HG03175 (cell line): ENCODE results near the gene ARHGEF28.

Experiments
- ATAC-seq: cut with Tn5 transposase; IDR thresholded peaks from one replicate; pipeline ENCODE4 v1.9.1; 2021; ENCODE audit warnings: mild to moderate bottlenecking, moderate library complexity; ENCODE audit not compliant: unreplicated experiment

Gene ARHGEF28

DNA sequence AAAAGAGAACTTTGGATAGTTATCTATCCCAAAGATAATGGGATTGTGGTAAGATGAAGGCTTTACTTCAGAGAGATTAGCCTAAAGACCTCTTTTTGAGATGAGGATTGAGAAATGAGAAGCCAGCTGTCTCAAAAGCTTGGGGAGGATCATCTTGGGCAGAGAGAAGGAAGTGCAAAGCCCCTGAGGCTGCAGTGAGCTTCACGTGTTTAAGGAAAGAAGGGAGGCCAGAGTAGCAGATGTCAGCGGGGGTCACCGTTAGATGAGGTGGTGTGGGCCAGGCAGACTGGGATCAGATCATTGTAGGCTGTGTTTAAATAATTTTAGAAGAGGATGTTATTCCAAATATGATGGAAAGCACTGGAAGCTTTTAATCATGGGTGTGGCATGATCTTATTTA, 270.1 kb downstream of the ARHGEF28 start:
- no peak for ATAC-seq

DNA sequence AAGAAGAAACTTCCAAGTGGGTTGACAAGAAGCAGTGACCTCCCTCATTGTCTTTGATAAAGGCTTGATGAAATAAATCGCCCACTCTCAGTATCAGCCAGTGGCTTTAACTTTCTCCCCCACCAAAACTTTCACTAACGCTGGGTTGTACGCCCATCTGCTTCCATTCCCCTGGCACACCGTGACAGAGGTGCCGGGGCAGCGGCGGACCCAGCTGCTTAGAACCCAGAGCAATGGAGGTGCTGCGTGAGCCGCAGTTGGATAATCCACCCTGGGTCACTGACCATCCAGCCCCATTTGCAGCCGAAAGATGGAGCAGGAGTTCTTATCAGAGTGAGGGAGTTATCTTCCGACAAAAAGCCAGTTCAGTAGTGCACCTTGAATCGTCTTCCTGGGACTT, 270.7 kb downstream of the ARHGEF28 start:
- ATAC-seq, result no peak

DNA sequence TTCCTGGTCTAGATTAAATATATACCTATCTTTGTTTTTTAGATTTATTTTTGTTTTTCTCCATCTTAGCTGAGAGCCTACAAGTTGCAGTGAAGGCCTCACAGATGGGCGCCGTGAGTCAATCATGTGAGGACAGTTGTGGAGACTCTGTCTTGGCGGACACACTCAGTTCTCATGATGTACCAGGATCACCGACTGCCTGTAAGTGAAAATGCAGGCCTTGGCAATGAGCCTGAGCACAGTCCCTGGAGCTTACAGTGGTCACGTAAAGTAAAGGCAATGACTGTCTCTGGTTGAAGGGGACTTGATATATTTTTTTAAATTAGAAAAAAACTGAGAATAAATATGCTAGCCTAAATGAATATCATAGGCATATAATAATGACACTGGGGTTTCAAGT, 271.9 kb downstream of the ARHGEF28 start:
- ATAC-seq, result no peak

GRCh38 chr5:73899055-73899454, 273.1 kb downstream of the ARHGEF28 start:
- peak; percentile 85 for ATAC-seq

GRCh38 chr5:73899916-73900315, 273.9 kb downstream of the ARHGEF28 start:
- ATAC-seq, result no peak

- no peak for ATAC-seq
These were observed 274.6 kb downstream of the ARHGEF28 start for GRCh38 chr5:73900566-73900965.

- ATAC-seq, result no peak
These were observed 275.0 kb downstream of the ARHGEF28 start for GRCh38 chr5:73901043-73901442.

GRCh38 chr5:73901455-73901854, 275.5 kb downstream of the ARHGEF28 start:
- ATAC-seq, result no peak

GRCh38 chr5:73902327-73903051, 276.5 kb downstream of the ARHGEF28 start:
- ATAC-seq, result no peak

DNA sequence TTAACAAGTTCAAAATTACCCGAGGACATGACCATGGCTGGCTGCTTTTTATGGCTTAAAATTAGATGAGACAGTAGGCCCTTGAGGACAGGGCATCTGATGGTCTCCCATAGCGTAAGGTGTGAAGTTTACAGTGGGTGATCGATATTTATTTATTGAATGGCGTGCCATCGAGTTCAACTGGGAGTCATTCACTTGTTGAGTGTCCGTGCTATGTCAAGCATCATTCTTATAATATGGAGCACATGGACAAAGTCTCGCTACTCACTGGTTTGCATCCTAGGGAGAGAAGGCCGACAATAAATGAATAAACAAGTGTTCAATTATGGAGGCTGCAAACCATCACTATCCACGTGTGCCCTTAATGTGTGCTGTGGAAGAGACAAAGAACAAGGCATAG, 277.2 kb downstream of the ARHGEF28 start:
- ATAC-seq, result no peak

- ATAC-seq, result no peak
These were observed 280.3 kb downstream of the ARHGEF28 start for GRCh38 chr5:73906277-73906676.

GRCh38 chr5:73907164-73907563, 281.2 kb downstream of the ARHGEF28 start:
- ATAC-seq, result no peak

DNA sequence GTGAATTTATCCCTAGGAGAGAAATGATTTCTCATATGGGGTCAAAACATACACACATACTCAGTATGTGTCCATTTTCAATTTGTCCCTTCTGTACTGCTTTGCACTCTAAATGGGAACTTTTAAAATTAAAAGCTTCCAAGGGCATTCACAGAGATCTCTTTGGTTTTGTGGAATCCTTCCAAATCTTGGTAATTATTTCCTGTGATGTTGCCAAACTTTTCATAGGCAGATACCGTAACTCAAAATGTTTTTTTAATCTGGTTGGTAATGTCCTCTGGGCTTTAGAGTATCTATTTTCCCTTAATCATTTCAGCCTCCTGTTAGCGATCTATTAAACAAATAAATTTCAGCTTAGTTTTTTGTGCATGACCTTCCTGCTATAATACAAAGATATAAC, 282.4 kb downstream of the ARHGEF28 start:
- no peak for ATAC-seq

GRCh38 chr5:73908846-73909245, 282.9 kb downstream of the ARHGEF28 start:
- no peak for ATAC-seq

- ATAC-seq, result no peak
These were observed 283.5 kb downstream of the ARHGEF28 start for GRCh38 chr5:73909474-73909873.

DNA sequence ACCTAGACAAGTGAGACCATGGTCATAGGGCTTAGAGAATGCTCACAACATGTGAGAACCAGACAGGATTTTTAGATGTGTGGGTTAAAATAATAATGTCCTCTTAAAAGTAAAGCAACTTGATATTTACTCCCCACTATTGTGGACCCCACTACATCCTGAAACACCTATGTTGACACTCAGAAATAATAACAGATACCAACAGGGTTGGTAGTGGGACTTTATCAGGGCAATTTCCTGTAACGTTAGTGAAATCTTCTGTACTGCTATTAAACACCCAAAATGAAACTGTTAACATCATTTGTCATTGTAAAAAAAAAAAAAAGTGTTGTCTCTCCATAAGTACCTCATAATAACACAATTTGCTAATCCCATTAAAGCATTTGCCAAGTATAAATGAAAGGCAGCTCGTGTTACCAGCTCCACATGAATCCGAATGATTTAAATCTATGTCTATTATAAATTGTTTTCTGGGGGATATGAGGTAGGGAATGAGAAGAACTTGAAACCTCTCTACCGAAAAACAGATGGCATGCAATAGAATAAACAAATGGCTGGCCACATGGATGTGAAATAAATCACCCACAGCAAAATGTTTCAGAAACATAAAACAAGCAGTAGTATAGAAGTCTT, 285.9 kb downstream of the ARHGEF28 start:
- ATAC-seq, result no peak

- no peak for ATAC-seq
These were observed 286.9 kb downstream of the ARHGEF28 start for GRCh38 chr5:73912821-73913271.

DNA sequence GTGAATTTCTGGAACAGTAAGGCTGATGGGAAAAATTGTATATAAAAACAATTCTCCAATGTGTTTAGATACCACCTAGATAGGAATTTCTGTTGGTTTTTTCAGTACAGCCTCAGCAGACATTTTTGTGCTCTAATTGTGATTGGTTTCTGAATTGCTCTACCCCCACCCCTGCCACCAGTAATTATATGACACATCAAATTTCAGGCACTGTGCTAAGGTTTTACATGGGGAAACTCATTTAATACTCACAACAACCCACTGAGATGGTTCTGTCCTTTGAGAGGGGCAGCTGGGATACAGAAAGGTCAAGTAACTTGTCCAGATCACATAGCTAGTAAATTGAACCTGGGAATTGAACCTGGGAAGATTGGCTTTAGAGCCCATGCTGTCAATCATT, 288.0 kb downstream of the ARHGEF28 start:
- ATAC-seq, result no peak

DNA sequence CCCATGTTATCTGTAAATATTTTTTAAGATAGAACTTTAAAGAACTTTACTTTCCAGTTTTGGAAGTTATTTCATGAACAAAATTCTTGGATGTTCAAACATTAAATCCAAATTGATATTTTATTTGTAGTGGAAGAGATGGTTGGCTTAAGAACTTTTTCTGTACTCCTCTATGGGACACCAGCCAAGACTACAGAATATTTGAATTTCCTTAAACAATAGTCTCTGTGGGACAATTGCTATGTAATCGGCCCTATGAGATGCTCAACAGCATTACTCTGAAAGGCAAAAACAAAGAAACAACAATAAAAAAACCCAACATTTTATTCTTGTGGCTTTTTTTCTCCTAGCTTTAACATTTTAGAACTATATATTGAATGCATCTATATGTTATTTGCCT, 289.3 kb downstream of the ARHGEF28 start:
- ATAC-seq, result no peak

DNA sequence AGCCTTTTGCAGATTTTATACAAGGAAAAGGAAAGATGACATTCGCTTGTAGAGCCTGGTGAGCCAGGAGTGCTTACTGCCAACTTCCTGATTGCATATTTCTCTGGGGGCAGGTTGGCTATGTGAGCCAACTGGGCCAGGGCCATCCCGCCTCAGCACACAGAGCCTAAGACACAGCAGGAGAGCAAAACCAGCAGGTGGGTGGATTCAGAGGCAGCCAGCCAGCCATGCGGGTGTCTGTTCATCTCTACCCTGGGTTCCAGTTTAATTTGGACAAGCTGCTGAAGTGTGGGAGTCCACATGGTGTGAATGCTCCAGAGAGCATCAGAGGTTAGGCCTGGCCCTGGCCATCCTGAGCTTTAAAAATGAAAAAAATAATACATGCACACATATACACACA, 291.4 kb downstream of the ARHGEF28 start:
- no peak for ATAC-seq

GRCh38 chr5:73917891-73918290, 291.9 kb downstream of the ARHGEF28 start:
- ATAC-seq, result no peak

GRCh38 chr5:73918791-73919221, 292.8 kb downstream of the ARHGEF28 start:
- no peak for ATAC-seq

- no peak for ATAC-seq
These were observed 295.7 kb downstream of the ARHGEF28 start for GRCh38 chr5:73921741-73922140.
